PC-3 (cell line): Measurements from ENCODE around the gene DNAH17. TPM values are rescaled to one million over a fixed set of nuclear protein-coding genes. Genes with fewer than 3 reads are reported as not detected.

ENCODE experiments used
- ATAC-seq: fragments of 200-7000 bp; cut with Tn5 transposase; 2 replicates; pipeline ENCODE4 v1.9.1; 2020; ENCODE audit warnings: mild to moderate bottlenecking, moderate library complexity
- BruUV-seq: library from RNA; stranded (reverse); fragments of 400-500 nt; replicated peaks from 2 replicates; lab custom pipeline; 2021; lab: Mats Ljungman, UMichigan
- CTCF ChIA-PET: fragments of 300-600 bp; sonication (Branson Sonifier 250); formaldehyde crosslinking; loops from one replicate; lab custom pipeline; 2022; ENCODE audit warnings: antibody characterized with exemption; lab: Charles Lee
- POLR2A ChIA-PET: fragments of 300-600 bp; sonication (Branson Sonifier 250); formaldehyde crosslinking; loops from one replicate; lab custom pipeline; 2022; ENCODE audit warnings: antibody characterized with exemption; ENCODE audit not compliant: unreplicated experiment; lab: Charles Lee
- DNase-seq: peaks from one replicate; pipeline ENCODE4 v3.0.0-alpha.2; 2015
- H2AFZ ChIP-seq: fragments of 300-600 bp; sonication (generic); 2 replicates; pipeline ENCODE4 v1.6.0; 2016; ENCODE audit warnings: antibody characterized with exemption, low read length
- H3F3A ChIP-seq: fragments of 300-600 bp; sonication (generic); one replicate; pipeline ENCODE4 v1.6.0; 2017; ENCODE audit warnings: antibody characterized with exemption, low read length, control low read depth, mild to moderate bottlenecking; ENCODE audit not compliant: unreplicated experiment
- H3K27ac ChIP-seq: fragments of 300-600 bp; sonication (generic); 2 replicates; pipeline ENCODE4 v1.5.1; 2016; ENCODE audit warnings: mild to moderate bottlenecking, low read length
- H3K27me3 ChIP-seq: fragments of 300-600 bp; sonication (generic); 2 replicates; pipeline ENCODE4 v1.6.1; 2016; ENCODE audit warnings: low read length, mixed read lengths
- H3K36me3 ChIP-seq: fragments of 300-600 bp; sonication (generic); 2 replicates; pipeline ENCODE4 v1.6.1; 2016; ENCODE audit warnings: low read depth, mixed run types, low read length, mixed read lengths
- H3K4me1 ChIP-seq: fragments of 300-600 bp; sonication (generic); 2 replicates; pipeline ENCODE4 v1.5.1; 2016; ENCODE audit warnings: low read length; ENCODE audit not compliant: insufficient read depth
- H3K4me2 ChIP-seq: fragments of 300-600 bp; sonication (generic); 2 replicates; pipeline ENCODE4 v1.6.0; 2016; ENCODE audit warnings: low read length
- H3K4me3 ChIP-seq: fragments of 300-600 bp; sonication (generic); 2 replicates; pipeline ENCODE4 v1.5.1; 2016; ENCODE audit warnings: mild to moderate bottlenecking, low read length, mixed read lengths
- H3K79me2 ChIP-seq: fragments of 300-600 bp; sonication (generic); 2 replicates; pipeline ENCODE4 v1.6.1; 2017; ENCODE audit warnings: low read length, mixed read lengths
- H3K9ac ChIP-seq: fragments of 300-600 bp; sonication (generic); 2 replicates; pipeline ENCODE4 v1.6.0; 2016; ENCODE audit warnings: mild to moderate bottlenecking, low read length
- H3K9me2 ChIP-seq: fragments of 300-600 bp; sonication (generic); replicated peaks from 2 replicates; pipeline ENCODE4 v1.6.1; 2016; ENCODE audit warnings: mixed run types, low read length, mixed read lengths
- H3K9me3 ChIP-seq: fragments of 300-600 bp; sonication (generic); 2 replicates; pipeline ENCODE4 v1.6.1; 2016; ENCODE audit warnings: low read length, mixed read lengths
- H4K20me1 ChIP-seq: fragments of 300-600 bp; sonication (generic); 2 replicates; pipeline ENCODE4 v1.6.1; 2016; ENCODE audit warnings: low read length, mixed read lengths
- CTCF ChIP-seq: fragments of 300-600 bp; sonication (generic); conservative IDR thresholded peaks from 2 replicates; pipeline ENCODE4 v1.5.1; 2017; ENCODE audit warnings: antibody characterized with exemption, low read depth, mild to moderate bottlenecking, low read length
- EZH2 ChIP-seq: fragments of 300-600 bp; sonication (generic); IDR thresholded peaks from one replicate; pipeline ENCODE4 v1.6.1; 2017; ENCODE audit warnings: antibody characterized with exemption, mild to moderate bottlenecking, low read length; ENCODE audit not compliant: unreplicated experiment
- EZH2phosphoT487 ChIP-seq: fragments of 300-600 bp; sonication (generic); IDR thresholded peaks from 2 replicates; pipeline ENCODE4 v1.6.1; 2018; ENCODE audit warnings: mild to moderate bottlenecking, antibody characterized with exemption, low read length, borderline replicate concordance
- intact Hi-C: fragments of 100-400 bp; cut with micrococcal nuclease; formaldehyde crosslinking; loops from 2 replicates; pipeline ENCODE4 v1.9.0; 2023
- total RNA-seq: library from RNA; depleted of rRNA; stranded (reverse); fragments of >200 nt; gene quantifications from 2 replicates; pipeline ENCODE4 v1.2.3, GENCODE V29; 2014

Gene DNAH17
- total RNA-seq, 1 experiment from 2014 or later: 0.04 TPM

- no peak overlapping the region for H2AFZ ChIP-seq
- CTCF ChIA-PET: no interaction called here
Measured at GRCh38 chr17:78459696-78460095, 117.5 kb downstream of the DNAH17 start.

GRCh38 chr17:78458736-78459335 is 118.4 kb downstream of the DNAH17 start:
- Histone ChIP-seq H3K4me2 (no peak overlapping the region), H3K4me3 (no peak overlapping the region), H3K79me2 (no peaks in the 10 kb centered on the region), H4K20me1 (no peaks in the 10 kb centered on the region), H3K9ac (no peak overlapping the region), H3K36me3 (no peaks in the 10 kb centered on the region), H2AFZ (no peak overlapping the region), H3K27ac (no peak overlapping the region), H3K27me3 (no peaks in the 10 kb centered on the region), H3K9me3 (no peaks in the 10 kb centered on the region), H3F3A (no peaks in the 10 kb centered on the region), H3K4me1 (no peaks in the 10 kb centered on the region), H3K9me2 (no peaks in the 10 kb centered on the region)
- CTCF ChIA-PET: no interaction called here
- BruUV-seq: no TSS peak
- no peak for DNase-seq
- POLR2A ChIA-PET: no interaction called here
- ATAC-seq: no peak
- intact Hi-C loops: no loop called here
- TF ChIP-seq CTCF: no peak
- TF ChIP-seq EZH2phosphoT487: no peak
- no peak for TF ChIP-seq EZH2

More at GRCh38 chr17:78459696-78460095, 117.5 kb downstream of the DNAH17 start:
- intact Hi-C loops: no loop called here
- H3K9ac ChIP-seq: no peak overlapping the region
- ATAC-seq (no peak), DNase-seq (no peak)
- H3K36me3 ChIP-seq: no peaks in the 10 kb centered on the region
- TF ChIP-seq EZH2: no peak
- TF ChIP-seq EZH2phosphoT487: no peak
- no peak for TF ChIP-seq CTCF
- no peaks in the 10 kb centered on the region for H3K27me3 ChIP-seq
- no peaks in the 10 kb centered on the region for H3F3A ChIP-seq
- no peaks in the 10 kb centered on the region for H3K9me3 ChIP-seq
- no TSS peak for BruUV-seq
- H3K4me2 ChIP-seq: no peak overlapping the region
- no peak overlapping the region for H3K4me3 ChIP-seq
- no peak overlapping the region for H3K27ac ChIP-seq
- no peaks in the 10 kb centered on the region for H3K4me1 ChIP-seq
- H3K9me2 ChIP-seq: no peaks in the 10 kb centered on the region
- no peaks in the 10 kb centered on the region for H4K20me1 ChIP-seq
- POLR2A ChIA-PET: no interaction called here
- H3K79me2 ChIP-seq: no peaks in the 10 kb centered on the region

GRCh38 chr17:78458091-78458490 is 119.1 kb downstream of the DNAH17 start:
- intact Hi-C loops: no loop called here
- no peaks in the 10 kb centered on the region for H3K79me2 ChIP-seq
- H3K4me3 ChIP-seq: no peak overlapping the region
- TF ChIP-seq EZH2 (no peak), CTCF (no peak), EZH2phosphoT487 (no peak)
- H3K9ac ChIP-seq: no peak overlapping the region
- BruUV-seq: no TSS peak
- ChIA-PET CTCF (no interaction called here), POLR2A (no interaction called here)
- H4K20me1 ChIP-seq: no peaks in the 10 kb centered on the region
- H3K9me3 ChIP-seq: no peaks in the 10 kb centered on the region
- H3F3A ChIP-seq: no peaks in the 10 kb centered on the region
- H3K9me2 ChIP-seq: no peaks in the 10 kb centered on the region
- no peaks in the 10 kb centered on the region for H3K27me3 ChIP-seq
- H3K4me1 ChIP-seq: no peaks in the 10 kb centered on the region
- ATAC-seq: no peak
- no peak overlapping the region for H3K4me2 ChIP-seq
- no peak overlapping the region for H3K27ac ChIP-seq
- no peaks in the 10 kb centered on the region for H3K36me3 ChIP-seq
- DNase-seq: no peak
- no peak overlapping the region for H2AFZ ChIP-seq
